ENCODE data around the gene OR2F1.

DNA sequence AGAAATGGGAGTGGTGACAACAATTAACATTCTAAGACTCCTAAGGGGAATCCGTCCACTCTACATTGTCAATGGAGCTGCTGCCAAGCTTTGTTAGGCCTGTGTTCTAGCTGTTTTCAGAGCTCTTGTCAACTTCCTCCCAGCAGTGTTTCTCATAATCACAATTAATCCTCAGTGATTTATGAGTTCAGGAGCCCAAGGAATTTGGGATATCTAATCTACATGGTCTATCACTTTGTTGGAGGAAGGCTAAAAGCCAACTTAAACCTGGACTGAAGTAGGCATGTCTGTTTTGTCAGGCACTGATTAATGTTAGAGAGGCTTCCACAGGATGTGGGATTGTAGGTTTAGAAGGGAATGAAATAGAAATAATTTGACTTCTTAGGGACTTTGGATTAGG lies 29.8 kb upstream of the OR2F1 start:
- TF ChIP-seq POLR2A (IDR thresholded peaks at IDR 0.05) = no peak
- TF ChIP-seq CTCF (IDR thresholded peaks at IDR 0.05) = no peak
